ENCODE results near the gene IL31.

IL31 gene

GRCh38 chr12:122150127-122150681 lies 23.8 kb downstream of the IL31 start:
- TF ChIP-seq ZFX (IDR thresholded peaks at IDR 0.05) (no peak), CTCF (conservative IDR thresholded peaks at IDR 0.05) (no peak)
- H3K27ac ChIP-seq: no peak overlapping the region

GRCh38 chr12:122148657-122149056 lies 25.4 kb downstream of the IL31 start:
- no peak overlapping the region for H3K27ac ChIP-seq

GRCh38 chr12:122147514-122148290 lies 26.3 kb downstream of the IL31 start:
- TF ChIP-seq CTCF (conservative IDR thresholded peaks at IDR 0.05) (no peak), ZFX (IDR thresholded peaks at IDR 0.05) (no peak)
- H3K27ac ChIP-seq: no peak overlapping the region

More at GRCh38 chr12:122148657-122149056, 25.4 kb downstream of the IL31 start:
- no peak for TF ChIP-seq ZFX (IDR thresholded peaks at IDR 0.05)
- TF ChIP-seq CTCF (conservative IDR thresholded peaks at IDR 0.05): no peak

GRCh38 chr12:122145505-122146330 lies 28.3 kb downstream of the IL31 start:
- TF ChIP-seq CTCF (conservative IDR thresholded peaks at IDR 0.05) (no peak), ZFX (IDR thresholded peaks at IDR 0.05) (no peak)
- H3K27ac ChIP-seq: no peak overlapping the region

GRCh38 chr12:122144885-122145284 lies 29.1 kb downstream of the IL31 start:
- H3K27ac ChIP-seq: no peak overlapping the region
- no peak for TF ChIP-seq ZFX (IDR thresholded peaks at IDR 0.05)

- no peak overlapping the region for H3K27ac ChIP-seq
- TF ChIP-seq CTCF (conservative IDR thresholded peaks at IDR 0.05) (no peak), ZFX (IDR thresholded peaks at IDR 0.05) (no peak)
These were observed 31.2 kb downstream of the IL31 start for GRCh38 chr12:122142857-122143256.

- no peak for TF ChIP-seq CTCF (conservative IDR thresholded peaks at IDR 0.05)
- TF ChIP-seq ZFX (IDR thresholded peaks at IDR 0.05): no peak
- no peak overlapping the region for H3K27ac ChIP-seq
These were observed 31.9 kb downstream of the IL31 start for GRCh38 chr12:122141911-122142725.

Measured in C4-2B (cell line).